DND-41 (cell line): ENCODE results near the gene BSND.

Experiments
- CTCF ChIP-seq: IDR thresholded peaks from 2 replicates; pipeline ENCODE4 v1.5.1; 2012; ENCODE audit warnings: borderline replicate concordance, low read length, moderate library complexity, mild to moderate bottlenecking; ENCODE audit not compliant: poor library complexity, severe bottlenecking; ENCODE audit errors: extremely low read depth
- EZH2 ChIP-seq: IDR thresholded peaks from 3 replicates; pipeline ENCODE4 v1.6.1; 2012; ENCODE audit warnings: borderline replicate concordance, low read depth, mild to moderate bottlenecking, moderate library complexity, low read length, inconsistent platforms; ENCODE audit not compliant: severe bottlenecking

GRCh38 chr1:55060133-55060999 is 61.6 kb downstream of the BSND start:
- no peak for TF ChIP-seq EZH2
- no peak for TF ChIP-seq CTCF
